ENCODE results near the gene BLOC1S5. TPM values are rescaled to one million over a fixed set of nuclear protein-coding genes. Genes with fewer than 3 reads are reported as not detected.

Gene BLOC1S5
- total and polyA plus RNA-seq, 5 experiments from 2014 or later: 23.5 to 33.7 (median 28.5) TPM

GRCh38 chr6:8090650-8091049 is 26.5 kb upstream of the BLOC1S5 start:
- H3K4me1 Mint-ChIP-seq: peaks cover 0 to 14% (median 8%) of the 10 kb centered on the region in 4 donors
- no peaks in the 10 kb centered on the region for H3K27me3 Mint-ChIP-seq
- peaks cover 0 to 6% (median 0%) of the 10 kb centered on the region in 9 donors for H3K9me3 Mint-ChIP-seq
- H3K4me3 Mint-ChIP-seq: no peak overlapping the region
- no peak for ATAC-seq
- POLR2A ChIA-PET: no interaction called here
- H3K27ac Mint-ChIP-seq: no peak overlapping the region
- H3K36me3 Mint-ChIP-seq: peaks cover 30 to 85% (median 60%) of the 10 kb centered on the region in 3 donors
- no peak for DNase-seq

GRCh38 chr6:8088886-8089285 is 24.7 kb upstream of the BLOC1S5 start:
- Mint-ChIP-seq H3K4me3 (no peak overlapping the region), H3K4me1 (peaks cover 0 to 14% (median 8%) of the 10 kb centered on the region in 4 donors), H3K9me3 (peaks cover 0 to 6% (median 0%) of the 10 kb centered on the region in 9 donors), H3K27me3 (no peaks in the 10 kb centered on the region), H3K27ac (no peak overlapping the region), H3K36me3 (peaks cover 30 to 75% (median 52%) of the 10 kb centered on the region in 3 donors)
- no peak for ATAC-seq
- POLR2A ChIA-PET: no interaction called here
- no peak for DNase-seq

DNA sequence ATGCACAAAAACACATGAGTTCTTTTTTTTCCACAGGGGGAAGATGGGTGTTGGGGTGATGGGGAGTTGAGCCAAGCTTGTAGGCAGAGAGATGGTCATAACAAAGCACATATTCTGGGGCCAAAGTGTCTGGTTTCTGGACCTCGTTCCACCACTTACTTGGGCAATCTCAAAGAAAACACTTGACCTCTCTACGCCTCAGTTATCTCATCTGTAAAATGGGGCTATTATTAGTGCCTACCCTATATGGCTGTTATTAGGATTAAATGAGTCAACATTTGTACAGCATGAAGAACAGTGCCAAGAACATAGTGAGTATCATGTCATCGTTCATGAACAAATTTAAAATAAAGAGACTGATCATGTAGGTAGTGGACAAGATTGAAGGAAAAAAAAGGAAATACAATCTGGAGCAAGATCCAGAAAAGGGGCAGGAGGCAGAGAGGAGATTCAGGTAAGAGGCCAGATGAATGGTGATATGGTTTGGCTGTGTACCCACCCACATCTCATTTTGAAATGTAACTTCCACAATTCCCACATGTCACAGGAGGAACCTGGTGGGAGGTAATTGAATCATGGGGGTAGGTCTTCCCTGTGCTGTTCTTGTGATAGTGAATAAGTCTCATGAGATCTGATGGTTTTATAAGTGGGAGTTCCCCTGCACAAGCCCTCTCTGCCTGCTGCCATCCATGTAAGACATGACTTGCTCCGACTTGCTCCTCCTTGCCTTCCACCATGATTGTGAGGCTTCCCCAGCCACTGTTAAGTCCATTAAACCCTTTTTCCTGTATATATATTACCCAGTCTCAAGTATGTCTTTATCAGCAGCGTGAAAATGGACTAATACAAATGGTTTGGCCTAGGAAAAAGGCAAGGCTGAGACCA is 23.9 kb upstream of the BLOC1S5 start:
- H3K9me3 Mint-ChIP-seq: peaks cover 0 to 6% (median 0%) of the 10 kb centered on the region in 9 donors
- DNase-seq (no peak), ATAC-seq (no peak)
- H3K27me3 Mint-ChIP-seq: no peaks in the 10 kb centered on the region
- peaks cover 0 to 14% (median 10%) of the 10 kb centered on the region in 4 donors for H3K4me1 Mint-ChIP-seq
- H3K4me3 Mint-ChIP-seq: no peak overlapping the region
- POLR2A ChIA-PET: no interaction called here
- H3K36me3 Mint-ChIP-seq: peaks cover 30 to 75% (median 50%) of the 10 kb centered on the region in 3 donors
- peak overlapping the region in 1 of 10 donors; percentile 44 for H3K27ac Mint-ChIP-seq

DNA sequence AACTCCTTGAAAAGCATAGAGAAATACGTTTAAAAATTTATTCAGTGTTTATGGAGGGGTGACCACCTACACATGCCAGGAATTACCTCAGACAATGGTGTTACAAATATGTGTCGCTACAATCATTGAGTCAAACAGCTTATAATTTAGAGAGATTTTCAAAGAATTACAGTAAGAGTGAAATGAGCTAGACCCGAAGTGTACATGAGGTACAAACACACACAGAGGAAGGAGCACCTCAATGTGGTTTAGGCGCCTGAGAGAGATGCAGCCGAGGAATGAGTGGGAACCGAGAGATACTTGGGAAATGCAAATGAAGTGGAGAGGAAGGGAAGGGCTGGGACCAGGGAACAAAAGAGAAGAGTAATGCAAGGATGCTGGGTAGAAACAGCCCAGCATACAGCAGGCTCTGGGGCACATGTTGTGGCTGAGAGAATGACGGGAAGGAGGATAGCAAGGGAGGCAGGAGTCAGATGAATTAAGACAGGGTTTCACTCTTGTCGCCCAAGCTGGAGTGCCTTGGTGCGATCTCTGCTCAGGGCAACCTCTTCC is 22.6 kb upstream of the BLOC1S5 start:
- H3K4me1 Mint-ChIP-seq: peaks cover 3 to 14% (median 8%) of the 10 kb centered on the region in 4 donors
- no peak for DNase-seq
- H3K9me3 Mint-ChIP-seq: peaks cover 0 to 6% (median 0%) of the 10 kb centered on the region in 9 donors
- peaks cover 30 to 71% (median 46%) of the 10 kb centered on the region in 3 donors for H3K36me3 Mint-ChIP-seq
- no peak for ATAC-seq
- POLR2A ChIA-PET: no interaction called here
- no peak overlapping the region for H3K27ac Mint-ChIP-seq
- no peak overlapping the region for H3K4me3 Mint-ChIP-seq
- no peaks in the 10 kb centered on the region for H3K27me3 Mint-ChIP-seq

DNA sequence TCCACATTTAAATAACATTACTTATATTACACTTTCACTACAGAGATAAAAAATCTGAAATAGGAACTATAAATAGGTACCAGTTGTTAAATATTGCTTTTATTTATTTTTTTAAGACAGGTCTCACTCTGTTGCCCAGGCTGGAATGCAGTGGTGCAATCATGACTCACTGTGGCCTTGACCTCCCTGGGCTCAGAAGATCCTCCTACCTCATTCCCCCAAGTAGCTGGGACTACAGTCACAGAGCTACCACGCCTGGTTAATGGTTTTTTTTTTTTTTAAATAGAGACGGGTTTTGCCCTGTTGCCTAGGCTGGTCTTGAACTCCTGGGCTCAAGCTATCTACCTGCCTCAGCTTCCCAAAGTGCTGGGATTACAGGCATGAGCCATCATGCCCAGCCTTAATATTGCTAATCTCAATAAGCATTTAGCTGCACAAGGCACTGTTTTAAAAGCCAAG is 20.9 kb upstream of the BLOC1S5 start:
- Mint-ChIP-seq H3K9me3 (peaks cover 0 to 6% (median 0%) of the 10 kb centered on the region in 9 donors), H3K27me3 (no peaks in the 10 kb centered on the region), H3K27ac (no peak overlapping the region), H3K4me1 (peaks cover 5 to 17% (median 8%) of the 10 kb centered on the region in 4 donors), H3K36me3 (peaks cover 24 to 68% (median 38%) of the 10 kb centered on the region in 3 donors), H3K4me3 (no peak overlapping the region)
- POLR2A ChIA-PET: no interaction called here
- DNase-seq (no peak), ATAC-seq (no peak)

GRCh38 chr6:8084586-8084985 is 20.4 kb upstream of the BLOC1S5 start:
- Mint-ChIP-seq H3K27ac (no peak overlapping the region), H3K4me1 (peaks cover 5 to 17% (median 8%) of the 10 kb centered on the region in 4 donors), H3K36me3 (peaks cover 22 to 71% (median 37%) of the 10 kb centered on the region in 3 donors), H3K4me3 (no peak overlapping the region), H3K9me3 (peaks cover 0 to 6% (median 0%) of the 10 kb centered on the region in 9 donors), H3K27me3 (no peaks in the 10 kb centered on the region)
- no peak for DNase-seq
- POLR2A ChIA-PET: no interaction called here
- ATAC-seq: no peak

DNA sequence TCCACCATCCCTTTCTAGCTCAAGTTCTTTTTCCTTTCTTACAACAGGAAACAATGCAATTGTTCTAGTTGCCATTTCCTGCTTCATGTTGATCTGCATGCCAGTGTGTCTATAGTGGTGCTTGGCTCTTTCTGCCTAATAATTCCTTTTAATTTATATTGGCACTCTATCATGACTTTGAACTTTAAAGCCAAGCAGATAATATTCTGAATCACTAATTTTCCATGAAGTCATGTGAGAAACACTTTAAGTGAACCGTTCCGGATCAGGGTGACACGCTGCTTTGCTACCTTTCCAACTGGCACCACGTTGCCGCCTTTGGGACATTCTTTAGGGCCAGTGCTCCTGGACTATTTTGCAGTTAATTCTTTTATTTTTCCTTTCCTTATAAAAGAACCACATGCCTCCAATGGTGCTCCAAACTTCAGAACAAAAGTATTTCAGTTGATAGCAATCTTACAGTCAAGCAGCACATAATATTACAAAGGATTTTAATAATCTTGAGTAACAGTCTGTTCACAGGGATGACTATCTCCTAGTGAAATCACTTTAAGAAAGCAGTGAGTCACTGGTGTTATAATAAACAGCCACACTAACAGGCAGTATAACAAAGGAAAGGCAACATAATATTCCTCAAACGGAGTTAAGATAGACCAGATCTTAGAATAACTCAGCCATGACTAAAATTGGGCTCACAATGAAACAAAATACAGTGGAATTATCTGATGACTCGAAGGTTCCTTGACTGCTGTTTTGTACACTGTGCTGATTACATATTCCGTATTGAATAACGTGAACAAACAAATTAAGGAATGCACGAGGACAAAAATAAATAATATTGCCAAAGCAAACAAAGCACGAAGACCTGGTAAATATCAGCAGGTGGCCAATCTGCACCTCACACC is 19.0 kb upstream of the BLOC1S5 start:
- DNase-seq (no peak), ATAC-seq (no peak)
- POLR2A ChIA-PET: no interaction called here
- Mint-ChIP-seq H3K36me3 (peaks cover 11 to 69% (median 28%) of the 10 kb centered on the region in 3 donors), H3K27me3 (no peaks in the 10 kb centered on the region), H3K4me1 (peaks cover 5 to 12% (median 8%) of the 10 kb centered on the region in 4 donors), H3K9me3 (peaks cover 0 to 6% (median 0%) of the 10 kb centered on the region in 9 donors), H3K4me3 (no peak overlapping the region), H3K27ac (peak overlapping the region in 1 of 10 donors; percentile 53)

- H3K9me3 Mint-ChIP-seq: no peaks in the 10 kb centered on the region
- no peak for ATAC-seq
- peaks cover 5 to 69% (median 25%) of the 10 kb centered on the region in 3 donors for H3K36me3 Mint-ChIP-seq
- no peak overlapping the region for H3K4me3 Mint-ChIP-seq
- no peak for DNase-seq
- POLR2A ChIA-PET: no interaction called here
- peaks cover 5 to 10% (median 7%) of the 10 kb centered on the region in 4 donors for H3K4me1 Mint-ChIP-seq
- peak overlapping the region in 1 of 10 donors; percentile 53 for H3K27ac Mint-ChIP-seq
- H3K27me3 Mint-ChIP-seq: no peaks in the 10 kb centered on the region
Observed at GRCh38 chr6:8082572-8082953, 18.4 kb upstream of the BLOC1S5 start.

GRCh38 chr6:8080362-8081151 is 16.4 kb upstream of the BLOC1S5 start:
- ATAC-seq (no peak), DNase-seq (no peak)
- Mint-ChIP-seq H3K9me3 (no peaks in the 10 kb centered on the region), H3K27ac (no peak overlapping the region), H3K27me3 (no peaks in the 10 kb centered on the region), H3K36me3 (peaks cover 0 to 52% (median 19%) of the 10 kb centered on the region in 3 donors), H3K4me3 (no peak overlapping the region), H3K4me1 (peaks cover 8 to 15% (median 12%) of the 10 kb centered on the region in 4 donors)
- POLR2A ChIA-PET: no interaction called here

DNA sequence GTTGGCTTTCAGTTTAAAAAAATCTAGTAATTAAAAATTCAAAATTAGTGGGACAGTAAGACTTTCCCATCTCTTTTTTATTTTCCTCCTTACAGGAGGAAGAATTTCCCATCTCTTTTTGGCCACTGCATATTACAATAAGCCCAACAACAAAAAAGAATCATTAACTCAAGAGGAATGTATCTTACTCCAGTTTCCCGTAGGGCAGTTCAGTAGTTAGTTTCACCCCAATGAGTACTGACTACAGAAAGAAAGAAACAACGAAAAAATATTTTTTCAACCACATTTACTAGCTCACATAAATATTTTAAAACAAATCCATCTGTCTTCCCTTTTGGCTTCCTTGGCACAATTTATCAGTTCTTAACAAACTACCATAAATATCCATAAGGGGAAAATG is 14.9 kb upstream of the BLOC1S5 start:
- Mint-ChIP-seq H3K27ac (no peak overlapping the region), H3K9me3 (no peaks in the 10 kb centered on the region), H3K4me1 (peaks cover 13 to 28% (median 26%) of the 10 kb centered on the region in 4 donors), H3K36me3 (peaks cover 0 to 48% (median 19%) of the 10 kb centered on the region in 3 donors), H3K27me3 (no peaks in the 10 kb centered on the region), H3K4me3 (no peak overlapping the region)
- ATAC-seq (no peak), DNase-seq (no peak)
- POLR2A ChIA-PET: no interaction called here

DNA sequence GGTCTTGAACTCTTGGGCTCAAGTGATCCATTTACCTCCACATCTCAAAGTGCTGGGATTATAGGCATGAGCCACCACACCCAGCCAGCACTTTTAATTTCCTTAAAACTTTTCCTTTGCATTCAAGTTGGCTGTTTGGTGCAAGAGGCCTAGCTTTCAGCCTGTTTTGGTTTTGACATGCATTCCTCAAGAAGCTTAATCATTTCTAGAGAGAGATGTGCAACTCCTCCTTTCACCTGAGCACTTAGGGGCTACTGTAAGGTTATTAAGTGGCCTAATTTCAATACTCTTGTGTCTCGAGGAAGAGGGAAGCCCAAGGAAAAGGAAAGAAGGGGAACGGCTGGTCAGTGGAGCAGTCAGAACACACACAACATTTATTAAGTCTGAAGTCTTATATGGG is 13.8 kb upstream of the BLOC1S5 start:
- Mint-ChIP-seq H3K4me3 (no peak overlapping the region), H3K27me3 (no peaks in the 10 kb centered on the region), H3K36me3 (peaks cover 0 to 42% (median 19%) of the 10 kb centered on the region in 3 donors), H3K27ac (peak overlapping the region in 1 of 10 donors; percentile 34), H3K9me3 (no peaks in the 10 kb centered on the region), H3K4me1 (peaks cover 13 to 28% (median 24%) of the 10 kb centered on the region in 4 donors)
- POLR2A ChIA-PET: no interaction called here
- ATAC-seq (no peak), DNase-seq (no peak)

- H3K36me3 Mint-ChIP-seq: peaks cover 0 to 29% (median 13%) of the 10 kb centered on the region in 3 donors
- peaks cover 10 to 24% (median 23%) of the 10 kb centered on the region in 4 donors for H3K4me1 Mint-ChIP-seq
- H3K27me3 Mint-ChIP-seq: no peaks in the 10 kb centered on the region
- peak in 2 of 10 donors; percentile 48 to 51 for DNase-seq
- peak overlapping the region in 8 of 10 donors; percentile 4 to 67 (median 32) for H3K4me3 Mint-ChIP-seq
- ATAC-seq: peak; percentile 30 to 89
- no peaks in the 10 kb centered on the region for H3K9me3 Mint-ChIP-seq
- H3K27ac Mint-ChIP-seq: peak overlapping the region; percentile 7 to 87 (median 61)
- POLR2A ChIA-PET: no interaction called here
Observed at GRCh38 chr6:8075704-8076103, 11.5 kb upstream of the BLOC1S5 start.
